ENCODE measurements around the gene MCC.

DNA sequence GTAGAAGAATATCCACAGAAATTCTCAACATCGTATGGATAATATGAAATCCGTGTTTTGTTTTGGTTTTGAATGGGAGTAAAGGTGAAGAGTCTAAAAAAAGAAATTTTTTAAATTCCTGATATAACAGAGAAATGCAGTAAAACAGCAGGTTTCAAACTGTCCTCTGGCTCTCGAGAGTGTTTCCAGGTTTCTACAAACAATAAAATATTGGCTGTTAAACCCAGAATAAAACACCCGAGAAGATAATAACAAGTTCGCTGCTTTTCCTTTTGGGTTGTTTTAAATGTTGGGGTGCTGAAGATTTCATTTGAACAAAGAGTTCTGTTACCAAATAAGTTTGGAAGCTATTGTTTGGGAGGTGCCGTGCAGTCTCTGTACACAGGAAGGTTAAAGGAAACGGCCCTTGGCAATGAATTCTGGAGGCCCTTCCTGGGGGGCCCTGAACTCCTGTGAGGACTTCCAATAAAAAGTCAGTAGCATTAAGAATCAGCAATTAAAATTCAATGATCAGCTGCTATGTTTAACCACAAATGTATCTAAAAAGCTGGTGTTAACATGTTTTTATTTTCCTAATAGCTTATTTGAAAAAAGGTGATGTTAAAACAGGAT is 269.2 kb downstream of the MCC start:
- TF ChIP-seq ZNF24 (tag by site-specific recombination; IDR thresholded peaks at IDR 0.05) (no peak), ZNF274 (IDR thresholded peaks at IDR 0.05; ENCODE audit: low read length) (no peak), ZNF274 (tag by site-specific recombination; IDR thresholded peaks at IDR 0.05; ENCODE audit: borderline replicate concordance) (no peak), ZNF133 (tag by site-specific recombination; IDR thresholded peaks at IDR 0.05) (no peak), ZBTB7A (tag by site-specific recombination; IDR thresholded peaks at IDR 0.05; ENCODE audit: low read depth) (no peak), HOXA7 (CRISPR knock-in tag; IDR thresholded peaks at IDR 0.05; ENCODE audit: borderline replicate concordance) (no peak), PATZ1 (tag by site-specific recombination; IDR thresholded peaks at IDR 0.05) (no peak), ZSCAN23 (tag by site-specific recombination; IDR thresholded peaks at IDR 0.05) (no peak), ZNF629 (tag by site-specific recombination; IDR thresholded peaks at IDR 0.05) (no peak), ZNF114 (tag by site-specific recombination; IDR thresholded peaks at IDR 0.05) (no peak)
- TF ChIP-seq, protein P1, sequence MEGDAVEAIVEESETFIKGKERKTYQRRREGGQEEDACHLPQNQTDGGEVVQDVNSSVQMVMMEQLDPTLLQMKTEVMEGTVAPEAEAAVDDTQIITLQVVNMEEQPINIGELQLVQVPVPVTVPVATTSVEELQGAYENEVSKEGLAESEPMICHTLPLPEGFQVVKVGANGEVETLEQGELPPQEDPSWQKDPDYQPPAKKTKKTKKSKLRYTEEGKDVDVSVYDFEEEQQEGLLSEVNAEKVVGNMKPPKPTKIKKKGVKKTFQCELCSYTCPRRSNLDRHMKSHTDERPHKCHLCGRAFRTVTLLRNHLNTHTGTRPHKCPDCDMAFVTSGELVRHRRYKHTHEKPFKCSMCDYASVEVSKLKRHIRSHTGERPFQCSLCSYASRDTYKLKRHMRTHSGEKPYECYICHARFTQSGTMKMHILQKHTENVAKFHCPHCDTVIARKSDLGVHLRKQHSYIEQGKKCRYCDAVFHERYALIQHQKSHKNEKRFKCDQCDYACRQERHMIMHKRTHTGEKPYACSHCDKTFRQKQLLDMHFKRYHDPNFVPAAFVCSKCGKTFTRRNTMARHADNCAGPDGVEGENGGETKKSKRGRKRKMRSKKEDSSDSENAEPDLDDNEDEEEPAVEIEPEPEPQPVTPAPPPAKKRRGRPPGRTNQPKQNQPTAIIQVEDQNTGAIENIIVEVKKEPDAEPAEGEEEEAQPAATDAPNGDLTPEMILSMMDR (tag by site-specific recombination; IDR thresholded peaks at IDR 0.05), result no peak
- TF ChIP-seq, protein P2, sequence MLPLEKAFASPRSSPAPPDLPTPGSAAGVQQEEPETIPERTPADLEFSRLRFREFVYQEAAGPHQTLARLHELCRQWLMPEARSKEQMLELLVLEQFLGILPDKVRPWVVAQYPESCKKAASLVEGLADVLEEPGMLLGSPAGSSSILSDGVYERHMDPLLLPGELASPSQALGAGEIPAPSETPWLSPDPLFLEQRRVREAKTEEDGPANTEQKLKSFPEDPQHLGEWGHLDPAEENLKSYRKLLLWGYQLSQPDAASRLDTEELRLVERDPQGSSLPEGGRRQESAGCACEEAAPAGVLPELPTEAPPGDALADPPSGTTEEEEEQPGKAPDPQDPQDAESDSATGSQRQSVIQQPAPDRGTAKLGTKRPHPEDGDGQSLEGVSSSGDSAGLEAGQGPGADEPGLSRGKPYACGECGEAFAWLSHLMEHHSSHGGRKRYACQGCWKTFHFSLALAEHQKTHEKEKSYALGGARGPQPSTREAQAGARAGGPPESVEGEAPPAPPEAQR (tag by site-specific recombination; IDR thresholded peaks at IDR 0.05), result no peak
